ENCODE results near the gene APMAP. TPM values are rescaled to one million over a fixed set of nuclear protein-coding genes. Genes with fewer than 3 reads are reported as not detected.

Gene APMAP
- polyA plus RNA-seq, 3 donors = 52.2 to 341 (median 81.1) TPM

Other genes with a start within 250 kb of the APMAP start
- 10 to 100 TPM in 2 of 3 donors, 1 to 10 TPM in 1; 1.2 to 35.0 (median 30.4) TPM for gene CST7, start 43.5 kb downstream of the APMAP start, polyA plus RNA-seq
- gene ACSS1, start 65.4 kb upstream of the APMAP start, polyA plus RNA-seq = 10 to 100 TPM in 1 of 3 donors, 1 to 10 TPM in 2; 9.1 to 27.2 (median 9.3) TPM
- gene VSX1, start 89.4 kb upstream of the APMAP start, polyA plus RNA-seq = under 1 TPM in 1 of 3 donors, not detected in 2; 0.24 TPM
- 10 to 100 TPM; 38.5 to 47.8 (median 42.4) TPM for gene ENTPD6, start 203.0 kb upstream of the APMAP start, polyA plus RNA-seq

All from adipose tissue (tissue), 3 donors.